Panc1 (cell line): ENCODE measurements around the gene NXPH2.

Experiments
- CTCF ChIP-seq: fragments of 450-650 bp; IDR thresholded peaks from 2 replicates; pipeline ENCODE4 v1.5.1; 2017; ENCODE audit warnings: mild to moderate bottlenecking
- POLR2AphosphoS5 ChIP-seq: IDR thresholded peaks from 2 replicates; pipeline ENCODE4 v1.6.1; 2012; ENCODE audit warnings: mild to moderate bottlenecking, low read depth, low read length, moderate library complexity

- no peak for TF ChIP-seq POLR2AphosphoS5
- no peak for TF ChIP-seq CTCF
Measured at GRCh38 chr2:138722316-138722715, 57.9 kb downstream of the NXPH2 start.
